Measurements from ENCODE around the gene CENPU. TPM values are rescaled to one million over a fixed set of nuclear protein-coding genes. Genes with fewer than 3 reads are reported as not detected.
A peak's percentile ranks its signal among the peaks of the same experiment; 100 is the strongest.

CENPU gene
- total RNA-seq, 1 experiment from 2014 or later: 124 TPM

DNA sequence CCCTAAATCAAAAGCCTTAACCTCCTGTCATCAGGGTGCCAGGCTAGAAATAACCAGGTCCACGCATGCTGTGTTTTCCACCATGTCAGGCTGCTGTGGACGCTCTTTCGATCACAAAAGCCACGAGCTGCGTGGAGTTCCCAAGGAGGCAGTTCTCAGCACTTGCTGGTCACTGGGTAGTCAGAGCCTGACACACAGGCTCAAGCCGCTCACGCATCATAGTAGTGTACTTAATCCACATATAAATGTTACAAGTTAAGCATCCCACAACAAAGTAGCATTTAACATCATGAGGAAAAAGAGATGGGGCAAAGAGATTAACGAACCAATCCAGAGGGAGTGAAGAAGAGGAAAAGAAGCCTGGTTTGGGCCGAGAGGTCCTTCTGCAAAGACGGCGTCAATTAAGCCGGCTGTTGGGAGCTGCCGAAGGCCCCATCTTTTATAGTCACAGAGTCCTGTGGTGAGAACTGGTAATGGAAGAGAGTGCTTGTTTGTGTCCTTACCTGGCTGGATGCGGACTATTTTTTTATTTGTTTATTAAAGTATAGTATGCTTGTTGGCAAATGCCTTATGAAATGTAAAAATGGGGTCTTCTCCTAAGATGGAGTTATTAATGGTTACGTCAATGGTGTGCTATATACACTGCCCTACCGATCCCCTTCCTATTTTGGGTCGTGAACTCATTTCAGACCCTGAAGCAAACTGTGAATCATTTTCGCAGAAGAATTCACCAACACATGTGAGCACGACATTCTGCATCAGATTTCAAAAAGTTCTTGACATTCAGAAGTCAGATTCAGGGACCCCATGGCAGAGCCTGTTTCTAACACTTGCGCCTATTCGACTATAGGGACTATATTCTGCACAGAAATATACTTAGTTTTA, 83.7 kb downstream of the CENPU start:
- Histone ChIP-seq H3K79me1 (ENCODE audit: insufficient read depth, low read depth, low read length, poor library complexity, severe bottlenecking) (no peaks in the 10 kb centered on the region), H3K79me2 (ENCODE audit: insufficient read depth, low read length) (peaks cover 27% of the 10 kb centered on the region), H3K18ac (ENCODE audit: insufficient read length, low read depth, low read length) (peak overlapping the region; percentile 69), H3T11ph (ENCODE audit: low read length) (no peak overlapping the region), H2AK5ac (ENCODE audit: insufficient read length, low read length) (no peak overlapping the region), H3K56ac (ENCODE audit: insufficient read length, low read depth, low read length) (no peak overlapping the region), H3K23me2 (ENCODE audit: insufficient read length, low read depth, low read length, poor library complexity, severe bottlenecking) (peaks cover 13% of the 10 kb centered on the region), H2BK12ac (ENCODE audit: insufficient read length, low read depth, low read length) (no peak overlapping the region), H2BK120ac (ENCODE audit: low read depth, low read length, poor library complexity, severe bottlenecking) (no peak overlapping the region), H3K9ac (ENCODE audit: extremely low read depth, insufficient read length, low read length) (peak overlapping the region; percentile 80), H4K20me1 (ENCODE audit: control insufficient read depth, insufficient read depth, insufficient read length) (no peaks in the 10 kb centered on the region), H3K14ac (ENCODE audit: insufficient read depth, low read length) (peak overlapping the region; percentile 19; the same call in 1 of the 2 replicates), H2BK5ac (ENCODE audit: insufficient read length, low read length) (no peak overlapping the region), H2BK20ac (ENCODE audit: low read depth, low read length, poor library complexity, severe bottlenecking) (no peak overlapping the region), H4K91ac (ENCODE audit: insufficient read length, low read depth, low read length) (no peak overlapping the region), H3K4me2 (ENCODE audit: insufficient read depth, insufficient read length, low read length) (peak overlapping the region; percentile 81), H2BK15ac (ENCODE audit: low read depth, low read length) (no peak overlapping the region), H3K4me1 (ENCODE audit: insufficient read depth, low read length) (peaks cover 11% of the 10 kb centered on the region; the same call in 1 of the 2 replicates), H4K8ac (replicated peaks; ENCODE audit: insufficient read length, low read depth, low read length) (no peak overlapping the region), H3K9me3 (ENCODE audit: control insufficient read depth, low read depth, low read length) (no peaks in the 10 kb centered on the region), H2AFZ (ENCODE audit: low read length) (peak overlapping the region; percentile 2), H3K4ac (ENCODE audit: low read depth, low read length) (no peak overlapping the region; the same call in 1 of the 2 replicates), H3K23ac (ENCODE audit: insufficient read length, low read depth, low read length) (no peak overlapping the region), H3K27ac (ENCODE audit: insufficient read length, low read depth, low read length) (no peak overlapping the region), H3K27me3 (ENCODE audit: insufficient read depth, low read length) (no peaks in the 10 kb centered on the region), H4K5ac (ENCODE audit: insufficient read length, low read depth, low read length) (no peak overlapping the region)
- DNase-seq: no peak
- peaks cover 51 to 53% of the 10 kb centered on the region in 2 experiments for H3K4me1 Mint-ChIP-seq
- H3K27ac Mint-ChIP-seq: peak overlapping the region; percentile 93 to 99 (median 97)
- no peaks in the 10 kb centered on the region for H3K27me3 Mint-ChIP-seq (ENCODE audit: low read depth)
- no CpG with 5 or more reads among the region's 21 CpGs for WGBS (ENCODE audit: extremely low coverage, insufficient read length, low lambda C conversion rate)
- peak overlapping the region; percentile 79 to 85 for H3K4me3 Mint-ChIP-seq
- peaks cover 2 to 19% (median 15%) of the 10 kb centered on the region in 3 experiments; a peak in 5 of 7 replicates for H3K36me3 Mint-ChIP-seq (ENCODE audit: insufficient read depth in 1 of 3, low read depth in 3 of 3)
- no peaks in the 10 kb centered on the region for H3K9me3 Mint-ChIP-seq
- TF ChIP-seq, protein P1, sequence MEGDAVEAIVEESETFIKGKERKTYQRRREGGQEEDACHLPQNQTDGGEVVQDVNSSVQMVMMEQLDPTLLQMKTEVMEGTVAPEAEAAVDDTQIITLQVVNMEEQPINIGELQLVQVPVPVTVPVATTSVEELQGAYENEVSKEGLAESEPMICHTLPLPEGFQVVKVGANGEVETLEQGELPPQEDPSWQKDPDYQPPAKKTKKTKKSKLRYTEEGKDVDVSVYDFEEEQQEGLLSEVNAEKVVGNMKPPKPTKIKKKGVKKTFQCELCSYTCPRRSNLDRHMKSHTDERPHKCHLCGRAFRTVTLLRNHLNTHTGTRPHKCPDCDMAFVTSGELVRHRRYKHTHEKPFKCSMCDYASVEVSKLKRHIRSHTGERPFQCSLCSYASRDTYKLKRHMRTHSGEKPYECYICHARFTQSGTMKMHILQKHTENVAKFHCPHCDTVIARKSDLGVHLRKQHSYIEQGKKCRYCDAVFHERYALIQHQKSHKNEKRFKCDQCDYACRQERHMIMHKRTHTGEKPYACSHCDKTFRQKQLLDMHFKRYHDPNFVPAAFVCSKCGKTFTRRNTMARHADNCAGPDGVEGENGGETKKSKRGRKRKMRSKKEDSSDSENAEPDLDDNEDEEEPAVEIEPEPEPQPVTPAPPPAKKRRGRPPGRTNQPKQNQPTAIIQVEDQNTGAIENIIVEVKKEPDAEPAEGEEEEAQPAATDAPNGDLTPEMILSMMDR (conservative IDR thresholded peaks at IDR 0.05): no peak

All from H9 (cell line).